ENCODE measurements around the gene AVPR2.

The AVPR2 gene

DNA sequence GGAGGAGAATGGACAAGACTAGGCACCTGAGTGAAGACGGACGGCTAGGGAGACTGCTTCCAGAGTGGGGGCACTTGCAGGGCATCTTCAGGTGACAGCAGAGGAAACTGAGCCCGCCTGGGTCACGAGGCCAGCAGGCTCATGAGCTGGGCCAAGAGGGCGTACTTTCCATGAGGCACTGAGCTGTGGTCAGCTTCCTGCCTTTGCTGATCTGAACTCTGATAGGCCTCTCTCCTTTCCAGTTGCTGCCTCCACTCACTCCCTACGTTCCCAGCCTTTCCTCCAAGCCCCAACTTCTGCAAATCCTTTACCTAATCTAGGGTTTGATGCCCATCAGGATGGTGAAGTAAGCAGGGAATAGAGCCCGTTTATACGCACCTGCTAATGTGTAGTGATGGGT lies 17.1 kb upstream of the AVPR2 start:
- H3K79me2 ChIP-seq (ENCODE audit: low read length): no peaks in the 10 kb centered on the region
- H3F3A ChIP-seq (ENCODE audit: insufficient read depth, low read length): no peaks in the 10 kb centered on the region
- H2AFZ ChIP-seq (ENCODE audit: low read length): no peak overlapping the region
- H3K4me1 ChIP-seq (ENCODE audit: low read length): no peaks in the 10 kb centered on the region
- no peak overlapping the region for H3K27ac ChIP-seq (ENCODE audit: low read length)
- TF ChIP-seq CTCF (IDR thresholded peaks at IDR 0.05; ENCODE audit: low read length) (no peak), EZH2 (optimal IDR thresholded peaks at IDR 0.05; ENCODE audit: low read depth, low read length) (no peak), EZH2phosphoT487 (IDR thresholded peaks at IDR 0.05; ENCODE audit: low read length) (no peak)
- H3K4me2 ChIP-seq (ENCODE audit: low read depth, low read length): no peak overlapping the region
- no peaks in the 10 kb centered on the region for H3K9me3 ChIP-seq (replicated peaks; ENCODE audit: insufficient read depth, low read length)
- peaks cover 22% of the 10 kb centered on the region for H3K27me3 ChIP-seq (replicated peaks; ENCODE audit: insufficient read depth, low read length)
- no peak overlapping the region for H3K4me3 ChIP-seq (ENCODE audit: low read length)
- no peak overlapping the region for H3K9ac ChIP-seq (ENCODE audit: low read length)
- H4K20me1 ChIP-seq (ENCODE audit: insufficient read depth, low read length): no peaks in the 10 kb centered on the region
- H3K36me3 ChIP-seq (replicated peaks; ENCODE audit: insufficient read depth, low read length): no peaks in the 10 kb centered on the region
- no peaks in the 10 kb centered on the region for H3K9me2 ChIP-seq (replicated peaks; ENCODE audit: insufficient read depth, low read length)
- DNase-seq: no peak

GRCh38 chrX:153888344-153888743 lies 16.1 kb upstream of the AVPR2 start:
- H2AFZ ChIP-seq (ENCODE audit: low read length): no peak overlapping the region
- H3K27me3 ChIP-seq (replicated peaks; ENCODE audit: insufficient read depth, low read length): peaks cover 22% of the 10 kb centered on the region
- no peak overlapping the region for H3K9ac ChIP-seq (ENCODE audit: low read length)
- H3K4me3 ChIP-seq (ENCODE audit: low read length): no peak overlapping the region
- H3K9me3 ChIP-seq (replicated peaks; ENCODE audit: insufficient read depth, low read length): no peaks in the 10 kb centered on the region
- H3K4me1 ChIP-seq (ENCODE audit: low read length): no peaks in the 10 kb centered on the region
- H3K36me3 ChIP-seq (replicated peaks; ENCODE audit: insufficient read depth, low read length): no peaks in the 10 kb centered on the region
- no peak for TF ChIP-seq EZH2 (optimal IDR thresholded peaks at IDR 0.05; ENCODE audit: low read depth, low read length)
- no peak for TF ChIP-seq CTCF (IDR thresholded peaks at IDR 0.05; ENCODE audit: low read length)
- no peak for TF ChIP-seq EZH2phosphoT487 (IDR thresholded peaks at IDR 0.05; ENCODE audit: low read length)
- no peaks in the 10 kb centered on the region for H4K20me1 ChIP-seq (ENCODE audit: insufficient read depth, low read length)
- H3F3A ChIP-seq (ENCODE audit: insufficient read depth, low read length): no peaks in the 10 kb centered on the region
- no peak for DNase-seq
- H3K79me2 ChIP-seq (ENCODE audit: low read length): no peaks in the 10 kb centered on the region
- no peak overlapping the region for H3K4me2 ChIP-seq (ENCODE audit: low read depth, low read length)
- H3K9me2 ChIP-seq (replicated peaks; ENCODE audit: insufficient read depth, low read length): no peaks in the 10 kb centered on the region
- no peak overlapping the region for H3K27ac ChIP-seq (ENCODE audit: low read length)

GRCh38 chrX:153889123-153889522 lies 15.3 kb upstream of the AVPR2 start:
- H4K20me1 ChIP-seq (ENCODE audit: insufficient read depth, low read length): no peaks in the 10 kb centered on the region
- no peak overlapping the region for H2AFZ ChIP-seq (ENCODE audit: low read length)
- H3K4me1 ChIP-seq (ENCODE audit: low read length): no peaks in the 10 kb centered on the region
- no peaks in the 10 kb centered on the region for H3F3A ChIP-seq (ENCODE audit: insufficient read depth, low read length)
- no peak overlapping the region for H3K9ac ChIP-seq (ENCODE audit: low read length)
- no peak for DNase-seq
- no peaks in the 10 kb centered on the region for H3K9me3 ChIP-seq (replicated peaks; ENCODE audit: insufficient read depth, low read length)
- H3K27ac ChIP-seq (ENCODE audit: low read length): no peak overlapping the region
- H3K4me3 ChIP-seq (ENCODE audit: low read length): no peak overlapping the region
- no peaks in the 10 kb centered on the region for H3K36me3 ChIP-seq (replicated peaks; ENCODE audit: insufficient read depth, low read length)
- peaks cover 22% of the 10 kb centered on the region for H3K27me3 ChIP-seq (replicated peaks; ENCODE audit: insufficient read depth, low read length)
- TF ChIP-seq EZH2 (optimal IDR thresholded peaks at IDR 0.05; ENCODE audit: low read depth, low read length): no peak
- no peak for TF ChIP-seq CTCF (IDR thresholded peaks at IDR 0.05; ENCODE audit: low read length)
- no peak for TF ChIP-seq EZH2phosphoT487 (IDR thresholded peaks at IDR 0.05; ENCODE audit: low read length)
- no peaks in the 10 kb centered on the region for H3K9me2 ChIP-seq (replicated peaks; ENCODE audit: insufficient read depth, low read length)
- no peaks in the 10 kb centered on the region for H3K79me2 ChIP-seq (ENCODE audit: low read length)
- H3K4me2 ChIP-seq (ENCODE audit: low read depth, low read length): no peak overlapping the region
